ENCODE measurements around the gene DOCK10.
A peak's percentile ranks its signal among the peaks of the same experiment; 100 is the strongest.

The DOCK10 gene

DNA sequence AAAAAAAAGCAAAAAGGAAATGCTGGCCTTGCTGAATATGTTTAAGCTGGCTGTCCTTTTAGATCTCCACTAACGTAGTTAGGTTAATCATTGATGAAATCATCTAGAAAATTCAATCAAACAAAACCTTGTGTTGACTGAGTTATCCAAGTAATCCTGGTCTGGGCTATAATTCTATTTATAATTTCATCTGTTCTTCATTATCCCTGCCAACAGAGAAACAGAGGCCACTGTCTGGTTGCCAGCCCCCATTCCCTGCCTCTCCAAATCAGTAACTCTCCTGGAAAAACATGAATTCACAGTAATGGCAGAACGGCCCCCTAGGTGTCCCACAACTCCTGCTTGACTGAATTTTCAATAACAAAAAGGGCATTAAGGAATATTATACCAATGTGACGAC, 24.6 kb downstream of the DOCK10 start:
- no peak for DNase-seq
- in situ Hi-C loops (cut with MboI; ENCODE audit: low pct_unique_long_range_greater_than_20kb, low sequenced_read_pairs): no loop called here

DNA sequence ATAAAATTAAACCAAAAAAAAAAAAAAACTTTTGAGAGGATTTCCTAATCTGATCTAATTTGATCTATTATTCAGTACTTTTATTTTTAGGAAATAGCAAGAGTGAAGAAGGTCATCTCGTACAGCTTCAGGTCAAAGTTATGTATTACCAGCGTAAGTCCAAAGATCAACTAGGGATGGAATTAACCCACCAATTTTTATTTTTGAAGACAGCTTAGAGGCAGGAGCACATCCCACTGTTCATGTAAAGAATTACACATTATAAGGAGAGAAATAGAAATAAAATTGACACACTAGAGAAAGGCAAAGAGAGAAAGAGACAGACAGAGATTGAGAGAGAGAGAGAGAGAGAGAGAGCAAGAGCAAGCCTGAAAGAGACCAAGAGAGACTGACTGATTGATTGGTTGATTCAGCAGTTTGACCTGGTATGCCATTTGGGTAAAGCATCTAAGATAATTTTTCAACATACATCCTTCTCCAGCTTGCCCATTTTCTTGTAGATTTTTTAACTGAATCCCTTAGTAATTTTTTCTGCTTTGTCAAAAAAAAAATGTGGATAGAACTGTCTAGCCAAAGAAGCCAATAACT, 25.1 kb downstream of the DOCK10 start:
- no peak for DNase-seq
- in situ Hi-C loops (cut with MboI; ENCODE audit: low pct_unique_long_range_greater_than_20kb, low sequenced_read_pairs): no loop called here

DNA sequence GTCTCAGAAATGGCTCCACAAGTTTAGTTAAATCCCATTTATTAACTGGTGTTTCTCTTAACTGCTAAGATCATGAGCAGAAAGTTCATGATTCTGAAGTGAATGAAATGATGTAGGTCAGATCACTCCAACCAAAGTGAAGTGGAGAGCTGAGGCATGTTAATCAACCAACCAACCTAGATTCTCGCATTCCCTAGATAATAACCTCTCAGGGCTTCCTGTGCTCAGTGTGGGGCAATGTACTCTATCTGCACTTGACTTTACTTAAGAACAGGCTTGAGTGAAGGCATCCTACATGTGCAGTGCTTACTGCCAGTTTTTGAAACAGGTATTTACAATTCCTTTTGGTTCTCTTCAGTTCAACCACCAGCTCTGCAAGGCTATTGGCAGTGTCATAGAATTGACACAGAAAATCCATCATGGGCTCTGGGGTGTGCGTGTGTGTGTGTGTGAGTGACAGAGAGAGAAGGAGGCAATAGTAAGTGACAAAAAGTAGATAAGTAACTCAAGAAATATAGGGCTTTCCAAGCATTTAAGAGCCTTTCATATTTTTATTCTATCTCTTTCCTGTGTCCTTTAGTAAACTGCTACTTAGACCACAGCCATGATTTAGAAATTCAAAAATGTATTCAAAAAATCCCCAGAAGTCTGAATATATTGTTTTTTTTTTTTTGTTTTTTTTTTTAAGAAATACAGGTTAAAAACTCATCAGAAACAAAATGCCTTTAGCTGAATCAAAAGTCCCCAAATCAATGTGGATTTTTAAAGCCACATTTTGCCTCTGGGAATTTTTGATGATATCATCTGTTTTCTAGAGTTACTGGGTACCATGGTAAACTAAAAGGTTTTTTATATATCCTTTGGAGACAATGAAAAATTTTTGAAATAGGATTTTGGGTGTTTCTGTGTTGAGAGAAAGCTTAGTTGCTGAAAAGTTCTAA, 28.6 kb downstream of the DOCK10 start:
- in situ Hi-C loops (cut with MboI; ENCODE audit: low pct_unique_long_range_greater_than_20kb, low sequenced_read_pairs): no loop called here
- DNase-seq: no peak

DNA sequence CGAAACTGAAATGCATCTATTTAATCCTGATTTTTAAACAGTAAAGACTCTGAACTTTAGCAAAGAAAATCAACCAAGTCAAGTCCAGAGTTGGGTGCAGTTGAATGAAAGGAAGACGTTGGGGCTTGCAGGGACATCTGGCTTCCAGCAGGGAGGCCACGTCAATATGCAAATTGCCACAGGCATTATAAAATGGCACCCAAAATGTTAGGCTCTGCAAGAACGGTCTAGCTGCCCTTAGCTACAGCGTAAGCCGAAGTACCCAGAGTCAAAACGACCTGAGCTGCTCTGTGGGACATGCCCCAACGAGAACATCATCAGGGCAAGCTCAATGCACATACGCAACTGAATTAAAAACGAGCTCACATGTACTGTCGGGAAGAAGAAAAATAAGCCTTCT, 30.7 kb downstream of the DOCK10 start:
- DNase-seq: no peak
- in situ Hi-C loops (cut with MboI; ENCODE audit: low pct_unique_long_range_greater_than_20kb, low sequenced_read_pairs): no loop called here

DNA sequence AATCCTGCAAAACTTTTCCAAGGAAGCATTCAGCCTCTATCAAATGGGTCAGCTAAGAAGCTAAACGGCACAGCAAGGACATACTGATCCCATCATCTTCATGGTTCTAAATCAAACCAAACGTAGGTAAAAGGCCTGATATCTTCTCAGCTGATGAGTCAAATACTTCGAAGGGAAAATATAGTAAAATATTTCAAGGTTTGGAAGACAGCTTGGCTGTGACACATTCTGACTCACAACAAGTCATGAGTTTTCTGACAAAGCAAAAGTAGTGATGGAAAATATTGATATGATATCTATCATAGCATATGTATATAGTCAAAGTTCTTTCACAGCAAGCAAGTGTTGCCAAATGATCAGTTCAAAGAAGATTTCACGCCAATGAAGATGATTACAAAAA, 31.5 kb downstream of the DOCK10 start:
- in situ Hi-C loops (cut with MboI; ENCODE audit: low pct_unique_long_range_greater_than_20kb, low sequenced_read_pairs): no loop called here
- DNase-seq: no peak

DNA sequence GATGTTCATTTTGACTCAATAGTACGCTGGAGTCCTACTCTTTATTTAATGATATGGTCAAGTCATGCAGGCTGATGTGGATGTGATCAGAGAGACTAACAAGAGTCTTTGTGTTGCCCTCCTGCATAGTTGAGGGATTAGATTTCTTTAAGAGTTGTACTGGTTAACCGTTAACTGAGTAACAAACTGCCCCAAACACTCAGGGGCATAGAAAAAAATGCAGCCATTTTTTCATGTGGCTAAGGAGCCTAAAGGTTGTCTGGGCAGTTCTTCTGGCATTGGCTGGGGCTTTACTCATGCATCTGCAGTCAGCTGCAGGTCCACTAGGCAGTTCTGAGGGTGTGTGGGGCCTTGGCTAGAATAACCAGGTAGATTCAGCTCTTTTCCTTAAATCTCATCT, 32.5 kb downstream of the DOCK10 start:
- no peak for DNase-seq
- in situ Hi-C loops (cut with MboI; ENCODE audit: low pct_unique_long_range_greater_than_20kb, low sequenced_read_pairs): no loop called here

DNA sequence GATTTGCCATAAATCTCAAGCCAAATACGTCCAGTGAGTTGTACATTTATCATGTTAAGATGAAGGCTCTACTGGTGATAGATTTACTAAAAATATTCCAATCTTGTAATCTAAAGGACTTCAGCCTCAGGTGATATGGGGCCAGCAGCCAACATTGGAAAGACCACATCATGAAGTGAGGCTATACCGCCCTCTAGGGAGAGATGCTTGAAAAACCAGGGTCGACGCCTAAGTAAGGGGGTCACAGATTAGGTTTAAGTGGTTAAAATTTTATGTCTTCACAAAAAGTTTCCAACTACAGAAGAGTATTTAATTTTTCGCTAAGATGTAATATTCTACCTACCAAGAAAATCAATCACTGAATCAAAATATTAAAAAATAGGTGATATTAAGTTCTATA, 33.3 kb downstream of the DOCK10 start:
- in situ Hi-C loops (cut with MboI; ENCODE audit: low pct_unique_long_range_greater_than_20kb, low sequenced_read_pairs): no loop called here

DNA sequence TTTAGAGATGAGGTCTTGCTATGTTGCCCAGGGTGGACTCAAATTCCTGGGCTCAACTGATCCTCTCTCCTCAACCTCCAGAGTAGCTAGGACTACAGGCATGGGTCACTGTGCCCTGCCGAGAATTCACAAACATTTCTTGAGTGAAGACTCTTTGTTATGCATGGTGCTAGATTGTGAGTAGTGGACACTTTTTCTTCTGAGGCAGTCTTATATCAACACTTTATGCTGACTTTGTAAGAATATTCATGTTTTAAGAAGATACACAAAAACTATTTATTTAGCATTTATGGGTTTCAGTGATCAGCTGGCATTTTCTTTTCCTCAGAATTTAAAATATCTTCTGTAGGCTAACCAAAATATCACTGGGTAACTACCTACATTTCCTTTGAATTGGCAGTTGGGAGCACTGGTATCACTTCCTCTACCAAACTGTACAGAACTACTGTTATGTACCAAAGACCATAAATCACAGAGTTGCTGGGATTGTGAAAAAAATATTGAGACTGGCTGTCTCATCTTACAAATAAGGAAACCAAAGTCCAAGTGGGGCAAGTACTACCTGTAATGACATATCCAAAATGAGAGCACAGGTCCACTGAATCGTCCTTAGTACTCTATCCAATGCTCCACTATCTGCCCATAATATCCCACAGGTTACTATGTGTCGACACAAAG, 34.0 kb downstream of the DOCK10 start:
- in situ Hi-C loops (cut with MboI; ENCODE audit: low pct_unique_long_range_greater_than_20kb, low sequenced_read_pairs): no loop called here
- no peak for DNase-seq

More for the DNA sequence above, 33.3 kb downstream of the DOCK10 start:
- DNase-seq: peak; percentile 21

DNA sequence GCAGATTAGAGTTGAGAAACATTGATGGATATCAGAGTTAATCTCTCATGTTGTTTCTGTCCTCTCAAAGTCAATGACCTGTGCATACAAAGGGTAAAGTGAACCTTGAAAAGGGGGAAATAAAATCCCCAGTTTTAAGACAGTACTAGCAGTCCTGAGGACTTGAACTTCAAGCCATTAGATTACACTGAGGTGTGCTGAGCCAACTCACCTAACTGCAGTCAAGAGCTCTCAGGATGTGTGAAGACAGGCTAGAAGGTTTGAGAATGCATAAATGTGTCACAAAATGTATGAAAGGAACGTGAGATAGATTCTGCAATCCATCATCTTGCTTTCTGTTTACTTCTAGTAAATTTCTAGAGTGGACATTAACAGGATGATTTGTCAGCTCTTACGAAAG, 35.5 kb downstream of the DOCK10 start:
- in situ Hi-C loops (cut with MboI; ENCODE audit: low pct_unique_long_range_greater_than_20kb, low sequenced_read_pairs): no loop called here
- DNase-seq: no peak

DNA sequence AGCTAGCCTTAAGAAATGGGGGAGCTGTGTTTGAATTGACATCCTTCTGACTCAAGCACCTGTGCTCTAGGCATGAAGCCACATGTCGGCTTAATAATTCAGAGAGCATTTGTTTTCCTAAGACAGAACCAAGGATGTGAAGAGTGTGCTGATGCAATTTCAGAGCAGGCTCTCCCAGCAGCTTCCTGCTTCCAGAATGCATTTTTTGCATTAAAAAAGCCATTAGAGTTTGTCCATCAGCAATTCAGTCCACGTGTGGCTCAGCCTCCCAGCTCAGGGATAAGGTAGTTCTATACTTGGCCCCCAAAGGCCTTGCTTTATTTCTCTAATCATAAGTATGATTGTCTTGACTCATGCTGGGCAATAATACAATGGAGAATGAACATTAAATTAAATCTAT, 37.7 kb downstream of the DOCK10 start:
- in situ Hi-C loops (cut with MboI; ENCODE audit: low pct_unique_long_range_greater_than_20kb, low sequenced_read_pairs): no loop called here
- DNase-seq: no peak

DNA sequence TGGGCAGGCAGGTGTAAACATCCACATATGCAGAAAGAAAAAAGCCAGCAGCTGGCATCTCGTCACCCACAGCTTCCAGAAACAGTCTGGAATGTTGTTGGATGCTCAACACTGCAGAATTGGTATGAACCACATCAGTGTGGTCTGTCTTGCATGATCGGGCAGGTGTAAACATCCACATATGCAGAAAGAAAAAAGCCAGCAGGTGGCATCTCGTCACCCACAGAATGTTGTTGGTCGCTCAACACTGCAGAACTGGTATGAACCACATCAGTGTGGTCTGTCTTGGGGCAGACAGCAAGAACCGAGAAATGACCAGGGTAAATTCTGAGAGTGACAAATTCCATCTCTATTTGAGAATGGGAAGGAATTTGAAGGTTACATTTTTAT, 39.6 kb downstream of the DOCK10 start:
- no peak for DNase-seq
- in situ Hi-C loops (cut with MboI; ENCODE audit: low pct_unique_long_range_greater_than_20kb, low sequenced_read_pairs): no loop called here

DNA sequence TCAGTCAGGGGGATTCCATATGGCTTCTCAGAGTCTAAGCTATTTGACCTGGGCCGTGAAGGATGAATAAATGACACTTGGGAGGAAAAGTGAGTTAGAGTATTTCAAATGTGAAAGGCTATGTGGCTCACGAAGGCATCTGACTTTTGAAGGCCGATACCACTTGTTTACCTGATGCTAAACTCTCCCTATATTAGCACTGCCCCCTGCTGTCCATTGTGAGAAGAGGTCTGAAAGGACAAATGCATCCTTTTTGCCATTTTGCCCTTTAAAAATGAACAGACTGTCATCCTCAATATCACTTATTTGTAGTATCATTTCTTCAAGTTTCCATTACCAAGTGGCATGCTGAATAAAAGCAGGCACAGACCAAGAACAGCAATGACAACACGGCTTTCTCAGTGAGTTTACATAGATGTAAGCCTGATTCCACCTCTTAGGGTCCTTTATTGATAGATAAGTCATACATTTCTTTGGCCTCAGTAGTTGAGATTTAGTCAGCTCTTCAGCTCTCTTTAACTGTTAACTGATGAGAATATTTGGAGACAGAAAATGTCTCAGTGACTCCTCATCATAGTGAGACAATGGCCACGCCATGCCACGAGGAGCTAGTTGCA, 40.1 kb downstream of the DOCK10 start:
- in situ Hi-C loops (cut with MboI; ENCODE audit: low pct_unique_long_range_greater_than_20kb, low sequenced_read_pairs): no loop called here
- peak; percentile 54 for DNase-seq

DNA sequence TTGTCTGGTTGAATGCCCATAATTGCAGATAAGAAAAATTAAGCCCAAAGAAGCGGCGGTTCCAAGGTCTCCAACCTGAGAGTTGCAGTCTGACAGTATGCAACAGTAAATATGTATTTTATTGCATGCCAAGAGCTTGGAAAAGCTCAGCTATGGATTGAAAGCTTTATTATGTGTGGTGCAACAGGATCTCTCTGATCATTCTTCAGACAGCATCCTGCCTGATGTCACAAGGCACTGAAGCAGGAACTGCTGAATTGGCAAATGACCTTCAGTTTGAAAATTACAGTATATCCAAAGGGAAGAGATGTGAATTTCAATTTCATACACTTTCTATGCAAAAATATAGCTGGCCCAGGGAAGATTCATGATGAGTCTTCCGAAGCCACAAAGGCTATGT, 42.5 kb downstream of the DOCK10 start:
- in situ Hi-C loops (cut with MboI; ENCODE audit: low pct_unique_long_range_greater_than_20kb, low sequenced_read_pairs): no loop called here
- no peak for DNase-seq

DNA sequence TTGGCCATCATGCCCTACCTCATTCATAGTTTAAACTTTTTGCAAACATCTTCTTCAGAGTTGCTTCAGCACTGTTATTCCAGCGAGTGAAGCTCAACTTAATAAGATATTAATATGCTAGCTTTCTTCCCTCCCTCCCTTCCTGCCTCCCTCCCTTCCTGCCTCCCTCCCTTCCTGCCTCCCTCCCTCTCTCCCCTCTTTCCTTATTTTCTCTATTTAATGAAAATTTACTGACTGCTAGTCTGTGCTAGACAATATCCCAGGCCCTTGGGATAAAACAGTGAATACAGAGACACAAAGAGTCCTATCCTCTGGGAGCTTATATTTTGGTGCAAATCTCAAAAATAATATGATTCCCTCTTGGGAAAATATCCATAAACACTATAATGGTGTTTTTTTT, 42.9 kb downstream of the DOCK10 start:
- in situ Hi-C loops (cut with MboI; ENCODE audit: low pct_unique_long_range_greater_than_20kb, low sequenced_read_pairs): no loop called here
- no peak for DNase-seq

DNA sequence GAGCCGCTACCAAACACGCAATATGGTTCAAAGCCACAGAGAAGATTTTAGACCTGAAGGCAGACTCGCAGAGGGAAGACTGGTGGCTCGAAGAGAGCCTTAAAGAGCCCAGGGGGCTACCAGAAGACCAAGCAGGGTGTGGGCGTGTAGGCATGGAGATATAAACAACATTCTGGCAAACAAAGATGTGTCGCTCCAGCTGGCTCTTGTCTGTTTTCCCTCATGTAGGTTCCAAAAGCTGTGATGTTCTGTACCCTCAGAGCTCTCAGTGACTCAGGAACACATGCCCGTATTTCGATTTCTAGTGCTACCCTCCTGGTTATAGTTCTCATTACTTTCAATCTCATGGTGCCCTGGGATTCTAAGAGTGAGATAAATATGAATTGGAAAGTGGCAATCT, 44.5 kb downstream of the DOCK10 start:
- in situ Hi-C loops (cut with MboI; ENCODE audit: low pct_unique_long_range_greater_than_20kb, low sequenced_read_pairs): no loop called here

DNA sequence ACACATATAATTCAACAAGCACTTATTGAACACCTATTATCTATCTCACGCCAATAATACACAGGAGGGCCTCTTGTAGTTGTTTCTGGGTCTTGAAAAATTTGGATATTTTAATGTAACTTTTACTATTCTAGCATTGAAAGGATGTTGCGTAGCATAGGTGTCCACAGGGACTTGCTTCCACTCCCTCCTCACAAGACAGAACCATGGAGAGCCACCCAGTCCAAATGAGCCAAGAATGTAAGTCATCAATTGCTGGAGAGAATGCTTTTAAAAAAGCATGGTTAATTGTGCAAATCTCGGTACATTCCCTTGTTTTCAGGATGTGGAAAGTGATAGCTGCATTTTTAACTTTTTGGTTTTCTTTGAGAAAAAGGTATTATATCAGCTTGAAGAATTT, 46.8 kb downstream of the DOCK10 start:
- no peak for DNase-seq
- in situ Hi-C loops (cut with MboI; ENCODE audit: low pct_unique_long_range_greater_than_20kb, low sequenced_read_pairs): no loop called here

More for the DNA sequence above, 44.5 kb downstream of the DOCK10 start:
- DNase-seq: no peak

DNA sequence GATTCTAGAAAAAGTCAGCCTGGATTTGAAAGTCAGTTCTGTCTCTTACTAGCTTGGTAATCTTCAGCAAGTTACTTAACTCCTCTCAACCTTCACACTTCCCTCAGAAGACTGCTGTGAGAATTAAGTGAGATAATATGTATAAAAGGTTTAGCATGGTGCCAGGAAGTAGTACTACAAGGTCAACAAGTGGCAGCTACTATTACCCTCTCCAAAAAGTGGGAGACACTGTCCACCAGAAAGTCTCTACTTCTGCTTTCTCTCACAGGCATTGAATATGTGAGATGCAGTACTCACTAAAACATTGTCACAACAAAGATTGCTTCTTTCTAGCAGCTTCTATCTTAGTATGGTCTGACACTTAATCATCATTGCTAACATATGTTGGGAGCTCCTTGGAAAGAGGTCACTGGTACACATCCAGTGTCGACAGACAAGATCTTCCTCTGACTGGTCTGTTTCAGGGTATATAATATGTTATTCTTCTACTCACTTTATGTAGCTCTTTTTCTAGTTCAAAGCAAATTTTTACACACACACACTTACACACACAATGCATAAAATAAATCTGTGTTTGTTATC, 47.9 kb downstream of the DOCK10 start:
- no peak for DNase-seq
- in situ Hi-C loops (cut with MboI; ENCODE audit: low pct_unique_long_range_greater_than_20kb, low sequenced_read_pairs): no loop called here

DNA sequence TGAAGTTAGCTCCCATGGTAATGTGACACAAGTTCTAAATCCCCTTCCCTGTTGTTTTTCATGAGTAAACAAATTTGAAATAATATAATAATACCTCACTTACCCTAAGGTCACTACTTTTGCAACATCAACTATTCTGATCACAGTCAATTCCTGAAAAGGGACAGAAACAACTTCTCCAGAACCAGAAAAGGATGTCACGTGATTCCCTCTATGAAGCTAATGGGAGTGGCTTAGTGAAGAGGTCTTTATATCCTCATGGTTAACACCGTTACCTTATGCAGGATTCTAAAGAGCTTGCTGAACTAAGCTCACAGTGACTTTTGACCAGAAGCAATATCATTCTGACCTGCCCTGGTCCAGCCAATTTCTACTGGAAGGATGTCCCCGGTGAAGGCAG, 51.6 kb downstream of the DOCK10 start:
- in situ Hi-C loops (cut with MboI; ENCODE audit: low pct_unique_long_range_greater_than_20kb, low sequenced_read_pairs): no loop called here
- no peak for DNase-seq

DNA sequence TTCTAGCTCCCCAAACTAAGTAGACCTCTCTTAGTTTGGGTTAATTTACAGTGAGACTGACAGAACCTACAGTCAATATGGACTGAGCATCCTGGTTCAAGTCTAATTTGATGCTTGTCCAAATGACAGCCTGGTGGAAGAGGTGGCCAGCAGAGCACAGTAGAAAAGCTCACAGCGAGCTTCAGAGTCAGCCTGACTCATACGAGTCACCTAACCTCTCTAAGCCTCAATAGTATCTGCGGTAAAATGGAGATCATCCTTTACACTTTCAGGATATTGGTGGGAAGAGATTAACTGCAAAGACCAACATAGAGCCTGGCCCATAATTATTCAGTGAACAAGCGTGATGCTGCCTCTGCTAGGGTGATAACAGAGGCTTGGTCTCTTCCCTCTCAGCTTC, 54.5 kb downstream of the DOCK10 start:
- in situ Hi-C loops (cut with MboI; ENCODE audit: low pct_unique_long_range_greater_than_20kb, low sequenced_read_pairs): no loop called here
- no peak for DNase-seq

DNA sequence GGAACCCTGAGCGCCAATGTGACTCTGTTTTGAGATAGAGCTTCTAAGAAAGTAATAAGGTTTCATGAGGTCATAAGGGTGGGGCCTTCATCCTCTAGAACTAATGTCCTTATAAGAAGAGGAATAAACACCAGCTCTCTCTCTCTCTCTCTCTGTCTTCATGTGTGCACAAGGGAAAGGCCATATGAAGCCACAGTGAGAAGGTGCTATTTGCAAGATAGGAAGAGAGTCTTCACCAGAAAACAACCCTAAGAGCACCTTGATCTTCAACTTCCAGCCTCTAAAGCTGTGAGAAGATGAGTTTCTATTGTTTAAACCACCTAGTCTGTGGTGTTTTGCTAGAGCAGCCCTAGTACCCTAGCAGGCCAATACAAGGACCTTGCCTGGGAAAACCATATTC, 55.8 kb downstream of the DOCK10 start:
- no peak for DNase-seq
- in situ Hi-C loops (cut with MboI; ENCODE audit: low pct_unique_long_range_greater_than_20kb, low sequenced_read_pairs): no loop called here

Measured in KBM-7 (cell line).